SK-N-SH (cell line): ENCODE measurements around the gene MCM5.

ENCODE experiments used
- CTCF ChIP-seq: fragments of 200-600 bp; sonication (generic); IDR thresholded peaks from 2 replicates; pipeline ENCODE4 v1.6.1; 2017; ENCODE audit warnings: antibody characterized with exemption, mild to moderate bottlenecking, moderate library complexity
- FOXM1 ChIP-seq: IDR thresholded peaks from 2 replicates; pipeline ENCODE4 v1.4.0; 2012; ENCODE audit warnings: low read depth, mild to moderate bottlenecking
- JUND ChIP-seq: IDR thresholded peaks from 2 replicates; pipeline ENCODE4 v1.4.0; 2012
- MEF2A ChIP-seq: IDR thresholded peaks from 2 replicates; pipeline ENCODE4 v1.4.0; 2012; ENCODE audit warnings: low read depth, borderline replicate concordance
- POLR2AphosphoS5 ChIP-seq: IDR thresholded peaks from 2 replicates; pipeline ENCODE4 v1.6.1; 2012; ENCODE audit warnings: low read depth, low read length
- RAD21 ChIP-seq: IDR thresholded peaks from 2 replicates; pipeline ENCODE4 v1.6.1; 2012; ENCODE audit warnings: mild to moderate bottlenecking, low read length
- SIN3A ChIP-seq: IDR thresholded peaks from 2 replicates; pipeline ENCODE4 v1.6.1; 2012; ENCODE audit warnings: low read depth, mild to moderate bottlenecking, low read length, moderate library complexity, borderline replicate concordance
- TAF1 ChIP-seq: IDR thresholded peaks from 2 replicates; pipeline ENCODE4 v1.6.1; 2012; ENCODE audit warnings: low read depth, mild to moderate bottlenecking, low read length, moderate library complexity, borderline replicate concordance
- YY1 ChIP-seq: IDR thresholded peaks from 2 replicates; pipeline ENCODE4 v1.4.0; 2012; ENCODE audit warnings: low read depth, mild to moderate bottlenecking
- TF ChIP-seq, protein P1 (sequence below): IDR thresholded peaks from 2 replicates; pipeline ENCODE4 v1.6.1; 2012; ENCODE audit warnings: mild to moderate bottlenecking, low read depth, low read length, moderate library complexity

DNA sequence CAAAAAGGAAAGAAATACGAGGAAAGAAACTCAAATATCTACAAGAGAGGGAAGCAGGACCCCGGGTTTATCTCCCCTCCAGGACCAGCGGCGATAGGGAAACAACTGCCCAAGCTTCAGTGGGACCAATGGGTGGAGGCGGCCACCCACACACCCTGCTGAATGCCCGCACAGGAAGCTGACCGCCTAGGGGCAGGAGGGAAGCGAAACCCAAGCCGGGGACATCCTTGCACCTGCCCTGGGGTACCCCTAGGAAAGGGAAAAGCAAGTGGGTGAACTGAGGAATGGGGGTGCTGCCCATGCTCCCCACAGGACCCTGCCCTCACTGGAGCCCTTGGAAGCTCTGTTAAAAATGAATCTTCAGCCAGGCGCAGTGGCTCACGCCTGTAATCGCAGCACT is 46.6 kb upstream of the MCM5 start:
- TF ChIP-seq CTCF = no peak
- TF ChIP-seq, protein P1, sequence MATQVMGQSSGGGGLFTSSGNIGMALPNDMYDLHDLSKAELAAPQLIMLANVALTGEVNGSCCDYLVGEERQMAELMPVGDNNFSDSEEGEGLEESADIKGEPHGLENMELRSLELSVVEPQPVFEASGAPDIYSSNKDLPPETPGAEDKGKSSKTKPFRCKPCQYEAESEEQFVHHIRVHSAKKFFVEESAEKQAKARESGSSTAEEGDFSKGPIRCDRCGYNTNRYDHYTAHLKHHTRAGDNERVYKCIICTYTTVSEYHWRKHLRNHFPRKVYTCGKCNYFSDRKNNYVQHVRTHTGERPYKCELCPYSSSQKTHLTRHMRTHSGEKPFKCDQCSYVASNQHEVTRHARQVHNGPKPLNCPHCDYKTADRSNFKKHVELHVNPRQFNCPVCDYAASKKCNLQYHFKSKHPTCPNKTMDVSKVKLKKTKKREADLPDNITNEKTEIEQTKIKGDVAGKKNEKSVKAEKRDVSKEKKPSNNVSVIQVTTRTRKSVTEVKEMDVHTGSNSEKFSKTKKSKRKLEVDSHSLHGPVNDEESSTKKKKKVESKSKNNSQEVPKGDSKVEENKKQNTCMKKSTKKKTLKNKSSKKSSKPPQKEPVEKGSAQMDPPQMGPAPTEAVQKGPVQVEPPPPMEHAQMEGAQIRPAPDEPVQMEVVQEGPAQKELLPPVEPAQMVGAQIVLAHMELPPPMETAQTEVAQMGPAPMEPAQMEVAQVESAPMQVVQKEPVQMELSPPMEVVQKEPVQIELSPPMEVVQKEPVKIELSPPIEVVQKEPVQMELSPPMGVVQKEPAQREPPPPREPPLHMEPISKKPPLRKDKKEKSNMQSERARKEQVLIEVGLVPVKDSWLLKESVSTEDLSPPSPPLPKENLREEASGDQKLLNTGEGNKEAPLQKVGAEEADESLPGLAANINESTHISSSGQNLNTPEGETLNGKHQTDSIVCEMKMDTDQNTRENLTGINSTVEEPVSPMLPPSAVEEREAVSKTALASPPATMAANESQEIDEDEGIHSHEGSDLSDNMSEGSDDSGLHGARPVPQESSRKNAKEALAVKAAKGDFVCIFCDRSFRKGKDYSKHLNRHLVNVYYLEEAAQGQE = no peak
- TF ChIP-seq TAF1 = no peak
- no peak for TF ChIP-seq JUND
- no peak for TF ChIP-seq MEF2A
- TF ChIP-seq RAD21 = no peak
- no peak for TF ChIP-seq YY1
- no peak for TF ChIP-seq FOXM1
- TF ChIP-seq POLR2AphosphoS5 = no peak
- no peak for TF ChIP-seq SIN3A
